KOPT-K1 (cell line): ENCODE results near the gene UNC80.

ENCODE experiments used
- H3K27ac ChIP-seq: fragments of 200-600 bp; sonication (generic); 2 replicates; pipeline ENCODE4 v1.5.1; 2016; ENCODE audit warnings: antibody characterized with exemption, mild to moderate bottlenecking, low read depth, low read length; ENCODE audit not compliant: poor library complexity, severe bottlenecking
- H3K36me3 ChIP-seq: fragments of 200-600 bp; sonication (generic); 2 replicates; pipeline ENCODE4 v1.5.1; 2017; ENCODE audit warnings: antibody characterized with exemption, mild to moderate bottlenecking, low read length, moderate library complexity; ENCODE audit not compliant: insufficient read depth
- H3K9me3 ChIP-seq: fragments of 200-600 bp; sonication (generic); 2 replicates; pipeline ENCODE4 v1.5.1; 2017; ENCODE audit warnings: antibody characterized with exemption, low read length, mild to moderate bottlenecking; ENCODE audit not compliant: insufficient read depth, poor library complexity, severe bottlenecking

Gene UNC80

DNA sequence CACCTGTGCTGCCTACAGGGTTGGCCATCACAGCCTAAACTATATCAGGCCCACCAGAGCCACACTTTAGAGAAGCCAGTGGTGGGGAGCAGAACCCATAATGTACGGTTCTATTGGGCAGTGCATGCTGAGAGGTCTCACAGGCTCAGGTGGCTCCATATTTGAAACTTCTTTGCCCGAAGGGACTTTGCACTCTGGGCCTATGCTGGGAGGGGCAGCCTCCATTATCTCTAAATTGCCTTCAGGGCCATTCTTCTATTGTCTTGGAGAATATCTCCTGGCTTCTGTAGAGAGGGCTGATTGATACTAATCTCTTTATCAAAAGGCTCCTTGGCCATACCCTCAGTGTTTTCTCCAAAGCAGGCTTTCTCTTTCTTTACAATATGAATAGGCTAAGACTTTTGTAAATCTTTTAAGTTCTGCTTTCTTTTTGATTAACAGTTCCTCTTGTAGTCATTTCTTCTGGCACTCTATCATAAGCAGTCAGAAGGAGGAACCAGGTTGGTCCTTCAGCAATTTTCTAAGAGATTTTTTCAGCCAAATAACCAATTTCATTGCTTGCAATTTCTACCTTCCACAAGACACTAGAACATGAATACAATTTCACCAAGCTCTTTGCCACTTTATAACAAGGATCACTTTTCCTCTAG, 275.3 kb downstream of the UNC80 start:
- Histone ChIP-seq H3K9me3 (peaks cover 11% of the 10 kb centered on the region), H3K27ac (no peak overlapping the region), H3K36me3 (peaks cover 4% of the 10 kb centered on the region; the same call in 1 of the 2 replicates)
